Fibroblast of the aortic adventitia (primary cell): ENCODE measurements around the gene OPCML. TPM values are rescaled to one million over a fixed set of nuclear protein-coding genes. Genes with fewer than 3 reads are reported as not detected.

Source experiments
- DNase-seq: peaks from one replicate; pipeline ENCODE4 v3.0.0-alpha.2; 2010; ENCODE audit warnings: low read depth
- H3K4me3 ChIP-seq: 2 replicates; pipeline ENCODE4 v1.5.1; 2011; ENCODE audit warnings: low read depth, mild to moderate bottlenecking, control low read depth, low read length, moderate library complexity
- total RNA-seq: library from RNA; depleted of rRNA; stranded (reverse); fragments of >200 nt; gene quantifications from 2 replicates; pipeline ENCODE4 v1.2.3, GENCODE V29; 2012; ENCODE audit warnings: low replicate concordance
- TF ChIP-seq, protein P1 (sequence below): IDR thresholded peaks from 2 replicates; pipeline ENCODE4 v1.5.1; 2011; ENCODE audit warnings: mild to moderate bottlenecking, low read length, control low read depth, inconsistent platforms; ENCODE audit not compliant: insufficient read depth

Gene OPCML
- total RNA-seq, 1 donor, result 0.18 TPM

GRCh38 chr11:133501643-133502539 lies 30.4 kb downstream of the OPCML start:
- no peak overlapping the region for H3K4me3 ChIP-seq
- DNase-seq, result no peak

GRCh38 chr11:133500936-133501335 lies 31.4 kb downstream of the OPCML start:
- TF ChIP-seq, protein P1, sequence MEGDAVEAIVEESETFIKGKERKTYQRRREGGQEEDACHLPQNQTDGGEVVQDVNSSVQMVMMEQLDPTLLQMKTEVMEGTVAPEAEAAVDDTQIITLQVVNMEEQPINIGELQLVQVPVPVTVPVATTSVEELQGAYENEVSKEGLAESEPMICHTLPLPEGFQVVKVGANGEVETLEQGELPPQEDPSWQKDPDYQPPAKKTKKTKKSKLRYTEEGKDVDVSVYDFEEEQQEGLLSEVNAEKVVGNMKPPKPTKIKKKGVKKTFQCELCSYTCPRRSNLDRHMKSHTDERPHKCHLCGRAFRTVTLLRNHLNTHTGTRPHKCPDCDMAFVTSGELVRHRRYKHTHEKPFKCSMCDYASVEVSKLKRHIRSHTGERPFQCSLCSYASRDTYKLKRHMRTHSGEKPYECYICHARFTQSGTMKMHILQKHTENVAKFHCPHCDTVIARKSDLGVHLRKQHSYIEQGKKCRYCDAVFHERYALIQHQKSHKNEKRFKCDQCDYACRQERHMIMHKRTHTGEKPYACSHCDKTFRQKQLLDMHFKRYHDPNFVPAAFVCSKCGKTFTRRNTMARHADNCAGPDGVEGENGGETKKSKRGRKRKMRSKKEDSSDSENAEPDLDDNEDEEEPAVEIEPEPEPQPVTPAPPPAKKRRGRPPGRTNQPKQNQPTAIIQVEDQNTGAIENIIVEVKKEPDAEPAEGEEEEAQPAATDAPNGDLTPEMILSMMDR, result no peak
- no peak for DNase-seq
- H3K4me3 ChIP-seq, result no peak overlapping the region

More at GRCh38 chr11:133501643-133502539, 30.4 kb downstream of the OPCML start:
- TF ChIP-seq, protein P1, result no peak

DNA sequence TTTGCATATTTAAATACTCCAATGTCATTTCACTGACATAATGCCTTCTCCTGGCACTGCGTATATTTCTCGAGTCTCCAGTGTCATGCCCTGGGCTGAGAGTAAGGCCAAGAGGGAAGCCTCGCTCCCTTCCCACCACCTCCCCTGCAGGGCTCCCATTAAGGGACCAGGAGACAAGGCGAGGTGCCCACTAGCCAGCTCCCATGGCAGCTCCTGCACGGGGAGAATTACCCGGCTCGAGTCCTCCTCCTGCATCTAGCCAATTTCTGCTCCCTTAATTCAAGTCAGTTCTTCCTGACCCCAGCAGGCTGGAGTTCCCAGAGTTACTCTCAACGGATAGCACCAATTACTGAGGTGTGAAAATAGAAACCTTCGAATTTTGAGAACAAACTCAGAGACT lies 31.9 kb downstream of the OPCML start:
- TF ChIP-seq, protein P1, result no peak
- H3K4me3 ChIP-seq, result no peak overlapping the region
- DNase-seq, result no peak

DNA sequence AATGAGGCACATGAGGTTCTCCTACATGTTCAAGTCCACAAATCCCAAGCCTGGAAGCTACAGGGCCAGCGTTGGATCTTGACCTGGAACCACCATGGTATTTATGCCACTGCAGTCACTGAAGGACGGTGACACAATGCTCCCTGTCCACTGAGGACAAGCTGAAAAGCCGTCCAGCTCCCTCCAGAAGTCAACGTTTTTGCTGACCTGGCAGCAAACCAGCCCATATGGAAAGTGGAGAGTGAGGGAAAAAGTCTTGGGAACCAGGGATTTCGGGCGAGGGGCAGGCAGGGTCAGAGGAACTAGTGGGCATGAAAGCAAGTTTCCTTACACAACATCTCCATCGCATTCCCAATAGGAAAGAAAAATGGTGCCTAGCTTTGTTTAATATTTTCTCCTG lies 33.3 kb downstream of the OPCML start:
- no peak for DNase-seq
- no peak overlapping the region for H3K4me3 ChIP-seq
- TF ChIP-seq, protein P1, result no peak

- no peak overlapping the region for H3K4me3 ChIP-seq
- DNase-seq, result no peak
- TF ChIP-seq, protein P1, result no peak
These were observed 34.7 kb downstream of the OPCML start for GRCh38 chr11:133497477-133498140.

DNA sequence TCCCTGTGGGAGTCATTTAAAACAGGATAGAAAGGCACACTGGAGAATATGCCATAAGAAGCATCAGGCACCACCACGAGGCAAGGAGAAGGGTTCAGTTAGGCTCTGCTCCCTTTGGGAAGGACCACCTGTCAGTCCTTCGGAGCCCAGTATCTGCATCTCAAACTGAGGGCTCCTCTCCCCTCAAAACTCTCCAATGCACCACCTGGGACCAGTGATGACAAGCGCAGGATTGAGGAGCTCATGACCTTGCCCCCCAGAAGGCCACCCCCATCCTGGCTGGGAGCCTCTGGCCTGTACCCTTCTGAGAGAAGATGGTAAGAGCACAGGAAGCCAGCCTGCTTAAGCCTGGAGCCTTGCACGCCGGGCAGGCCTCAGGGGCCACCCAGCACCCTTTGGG lies 39.4 kb downstream of the OPCML start:
- no peak overlapping the region for H3K4me3 ChIP-seq
- TF ChIP-seq, protein P1, result no peak
- no peak for DNase-seq
